Ovary (tissue), 9 donors: Measurements from ENCODE around the gene CNOT6. TPM values are rescaled to one million over a fixed set of nuclear protein-coding genes. Genes with fewer than 3 reads are reported as not detected.
"Not testable (repeated sequence)": the region's sequence is repeated elsewhere in the genome, so short reads cannot be mapped to it uniquely, and the experiment has no call there.

Experiments used
- DNase-seq, 5 donors: peaks; one replicate each; pipeline ENCODE4 v3.0.0-alpha.2; 2019 to 2020
- H3K27ac ChIP-seq, 2 donors: fragments of 200-600 bp; one replicate each; pipeline versions ENCODE4 v1.5.1 to v1.8.0; 2019 to 2022
- H3K27me3 ChIP-seq: fragments of 200-600 bp; one replicate; pipeline ENCODE4 v1.8.0; 2022
- H3K36me3 ChIP-seq: fragments of 200-600 bp; sonication (generic); one replicate; pipeline ENCODE4 v1.5.1; 2019
- H3K4me1 ChIP-seq: one replicate; pipeline ENCODE4 v1.8.1; 2013; ENCODE audit warnings: mild to moderate bottlenecking, moderate library complexity; ENCODE audit not compliant: insufficient read depth
- H3K4me3 ChIP-seq: fragments of 200-600 bp; sonication (generic); one replicate; pipeline ENCODE4 v1.5.1; 2017
- H3K9me3 ChIP-seq, 2 donors: fragments of 200-600 bp in 1 of 2; sonication (generic) in 1 of 2; one replicate each; pipeline versions ENCODE4 v1.5.1 to v1.8.1; 2013 to 2019; ENCODE audit warnings: mild to moderate bottlenecking in 1 of 2, moderate library complexity in 1 of 2
- EP300 ChIP-seq: sonication (generic); formaldehyde crosslinking; IDR thresholded peaks from one replicate; pipeline ENCODE4 v1.6.1; 2017; ENCODE audit warnings: antibody characterized with exemption
- POLR2A ChIP-seq: fragments of 450-650 bp; IDR thresholded peaks from one replicate; pipeline ENCODE4 v1.6.1; 2017; ENCODE audit warnings: antibody characterized with exemption, mild to moderate bottlenecking, moderate library complexity
- WGBS, 3 donors: extraction: QIAGEN DNeasy Blood & Tissue Kit in 1 of 3; methylation state at CpG; one replicate each; pipeline versions ENCODE4 v1.1.5 to v1.1.7; 2013 to 2017; 5-methylcytosine and 5-hydroxymethylcytosine counted together
- intact Hi-C, 4 donors: fragments of 100-400 bp; cut with DNase I; formaldehyde crosslinking; loops; one replicate each; pipeline versions ENCODE4 v1.11.0 to v1.15.1; 2022 to 2023
- polyA plus RNA-seq, 2 donors: library from polyadenylated mRNA; stranded (reverse); fragments of 200-250 nt in 1 of 2; fragments of 350-450 nt in 1 of 2; fragmentation: Illumina TruSeq in 1 of 2; extraction: RNeasy Lipid Tissue Mini Kit (QIAGEN cat#74804) in 1 of 2; gene quantifications; one replicate each; pipeline ENCODE4 v1.2.3, GENCODE V29; 2013 to 2014
- total RNA-seq, 7 donors: library from RNA; depleted of rRNA in 2 of 7; stranded (reverse); fragments of >200 nt in 2 of 7; fragmentation: NEBNext Ultra II Directional in 3 of 7; extraction: Animal tissue kit (Norgen Biotek cat#: 25700) in 3 of 7; gene quantifications; one replicate each; pipeline versions ENCODE4 v1.1.0 to v1.2.4, GENCODE V29; 2016 to 2023
- TF ChIP-seq, protein P1 (sequence below), 3 donors: fragments of 450-650 bp in 2 of 3; fragments of 200-600 bp in 1 of 3; IDR thresholded peaks; one replicate each; pipeline versions ENCODE4 v1.5.1 to v1.8.0; 2016 to 2022; ENCODE audit warnings: antibody characterized with exemption in 3 of 3, mild to moderate bottlenecking in 1 of 3
- donor health status: DM: no; HTN: no; CAD: no; lungs with moderate emphysema.
- donor health status: DM: no; HTN: no; CAD: no.
- donor health status: Bipolar disorder and iron deficiency.
- donor health status: DM: yes; HTN: yes; CAD: no.
- donor health status: DM: no; HTN: no; CAD: no.
- donor health status: DM: yes; HTN: yes; CAD: no.

CNOT6 gene
- total and polyA plus RNA-seq, 9 donors: 10.3 to 24.9 (median 16.4) TPM

DNA sequence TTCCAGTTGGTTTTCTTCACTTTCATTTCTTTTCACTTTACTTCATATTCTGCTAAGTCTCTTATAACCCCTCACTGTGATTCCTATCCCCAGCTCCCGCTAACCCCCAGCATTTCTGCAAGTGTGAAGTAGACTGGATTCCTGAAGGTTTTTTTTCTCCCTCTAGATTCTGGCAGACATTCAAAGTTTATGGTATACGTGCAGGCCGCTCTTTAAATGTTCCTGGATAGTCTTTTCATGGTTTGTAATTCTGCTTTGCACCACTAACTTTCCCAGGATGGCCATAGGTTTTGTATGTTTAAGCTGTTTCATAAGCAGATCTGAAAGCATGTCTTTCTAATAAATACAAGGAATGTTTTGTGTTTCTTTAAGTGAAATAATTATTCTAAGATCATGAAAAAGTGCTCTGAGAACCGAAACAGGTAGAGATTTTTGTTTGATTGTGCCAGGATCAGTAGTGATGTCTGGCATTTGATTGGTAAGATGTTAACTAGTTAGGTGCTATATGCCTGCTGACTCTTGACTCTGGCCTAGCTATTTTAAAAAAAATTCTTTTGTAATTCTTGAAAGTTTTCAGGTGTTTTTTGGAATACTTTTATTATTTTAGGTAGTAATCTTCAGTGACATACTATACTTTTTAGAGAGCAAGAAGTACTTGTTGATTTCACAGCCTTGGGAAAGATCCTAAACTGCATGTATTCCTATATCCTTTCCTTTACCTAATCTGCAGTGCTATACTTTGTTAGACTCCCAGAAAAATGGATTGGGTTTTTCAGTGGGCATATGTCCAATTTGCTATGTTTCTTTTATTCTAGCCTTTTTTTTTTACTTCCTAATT lies 29.7 kb downstream of the CNOT6 start:
- no peak for DNase-seq
- no peak overlapping the region for H3K4me3 ChIP-seq
- 61 to 71% (median 70%) methylated on average over 4 of the region's 4 CpGs for WGBS, 3 donors
- H3K27ac ChIP-seq: no peak overlapping the region
- peaks cover 12% of the 10 kb centered on the region for H3K4me1 ChIP-seq
- H3K36me3 ChIP-seq: no peaks in the 10 kb centered on the region
- intact Hi-C loops: no loop called here
- no peaks in the 10 kb centered on the region for H3K9me3 ChIP-seq
- TF ChIP-seq, protein P1, sequence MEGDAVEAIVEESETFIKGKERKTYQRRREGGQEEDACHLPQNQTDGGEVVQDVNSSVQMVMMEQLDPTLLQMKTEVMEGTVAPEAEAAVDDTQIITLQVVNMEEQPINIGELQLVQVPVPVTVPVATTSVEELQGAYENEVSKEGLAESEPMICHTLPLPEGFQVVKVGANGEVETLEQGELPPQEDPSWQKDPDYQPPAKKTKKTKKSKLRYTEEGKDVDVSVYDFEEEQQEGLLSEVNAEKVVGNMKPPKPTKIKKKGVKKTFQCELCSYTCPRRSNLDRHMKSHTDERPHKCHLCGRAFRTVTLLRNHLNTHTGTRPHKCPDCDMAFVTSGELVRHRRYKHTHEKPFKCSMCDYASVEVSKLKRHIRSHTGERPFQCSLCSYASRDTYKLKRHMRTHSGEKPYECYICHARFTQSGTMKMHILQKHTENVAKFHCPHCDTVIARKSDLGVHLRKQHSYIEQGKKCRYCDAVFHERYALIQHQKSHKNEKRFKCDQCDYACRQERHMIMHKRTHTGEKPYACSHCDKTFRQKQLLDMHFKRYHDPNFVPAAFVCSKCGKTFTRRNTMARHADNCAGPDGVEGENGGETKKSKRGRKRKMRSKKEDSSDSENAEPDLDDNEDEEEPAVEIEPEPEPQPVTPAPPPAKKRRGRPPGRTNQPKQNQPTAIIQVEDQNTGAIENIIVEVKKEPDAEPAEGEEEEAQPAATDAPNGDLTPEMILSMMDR (IDR thresholded peaks at IDR 0.05): no peak
- no peak for TF ChIP-seq EP300
- no peak for TF ChIP-seq POLR2A
- H3K27me3 ChIP-seq: no peaks in the 10 kb centered on the region

DNA sequence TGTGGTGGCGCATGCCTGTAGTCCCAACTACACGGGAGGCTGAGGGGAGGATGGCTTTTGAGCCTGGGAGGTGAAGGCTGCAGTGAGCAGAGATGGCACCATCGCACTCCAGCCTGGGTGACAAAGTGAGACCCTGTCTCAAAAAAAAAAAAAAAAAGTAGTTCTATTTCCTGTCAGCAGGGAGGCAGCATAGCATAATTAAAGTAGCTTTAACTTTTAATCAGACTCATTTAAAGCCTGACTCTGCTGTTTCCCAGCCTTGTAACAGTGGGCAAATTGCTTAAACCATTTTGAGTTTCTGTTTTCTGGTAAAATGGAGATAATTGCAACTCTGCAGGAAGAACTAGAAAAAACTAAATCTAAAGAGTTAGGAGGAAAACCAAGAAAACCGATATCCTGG lies 31.2 kb downstream of the CNOT6 start:
- TF ChIP-seq POLR2A (no peak), EP300 (no peak)
- TF ChIP-seq, protein P1 (IDR thresholded peaks at IDR 0.05): no peak
- Histone ChIP-seq H3K27me3 (no peaks in the 10 kb centered on the region), H3K36me3 (no peaks in the 10 kb centered on the region), H3K4me1 (peaks cover 12% of the 10 kb centered on the region), H3K27ac (no peak overlapping the region), H3K9me3 (no peaks in the 10 kb centered on the region), H3K4me3 (no peak overlapping the region)
- DNase-seq: no peak
- intact Hi-C loops: no loop called here
- 81 to 88% (median 87%) methylated on average over 4 of the region's 4 CpGs for WGBS, 3 donors

DNA sequence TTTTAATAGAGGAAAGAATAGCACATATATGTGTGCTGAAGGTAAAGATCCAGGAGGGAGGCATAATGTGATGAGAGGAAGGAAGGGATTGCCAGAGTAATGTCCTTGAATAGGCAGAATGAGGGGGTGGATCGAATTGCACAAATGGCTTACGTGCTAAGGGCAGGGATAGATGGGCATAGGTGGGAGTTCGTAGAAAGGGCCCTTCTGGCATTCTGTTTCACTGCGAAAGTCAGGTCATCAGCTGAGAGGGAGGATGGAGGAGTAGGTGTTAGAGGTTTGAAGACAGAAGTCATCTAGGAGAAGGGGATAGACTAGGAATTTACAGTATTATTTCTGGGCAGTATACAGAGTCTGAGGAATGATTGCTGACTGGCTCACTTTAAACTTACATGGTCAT lies 32.1 kb downstream of the CNOT6 start:
- H3K36me3 ChIP-seq: no peaks in the 10 kb centered on the region
- intact Hi-C loops: no loop called here

DNA sequence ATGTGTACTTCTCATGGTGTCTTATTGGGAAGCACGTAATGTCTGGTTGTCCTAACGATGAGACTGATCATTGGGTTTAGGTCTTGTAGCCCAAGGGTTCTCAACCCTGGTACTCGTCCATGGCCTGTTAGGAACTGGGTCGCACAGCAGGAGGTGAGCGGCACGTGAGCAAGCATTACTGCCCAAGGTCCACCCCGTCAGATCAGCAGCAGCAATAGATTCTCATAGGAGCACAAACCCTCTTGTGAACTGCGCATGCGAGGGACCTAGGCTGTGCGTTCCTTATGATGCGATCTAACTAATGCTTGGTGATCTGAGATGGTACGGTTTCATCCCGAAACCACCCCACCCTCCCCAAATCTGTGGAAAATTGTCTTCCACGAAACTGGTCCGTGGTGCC lies 33.5 kb downstream of the CNOT6 start:
- Histone ChIP-seq H3K9me3 (no peaks in the 10 kb centered on the region), H3K27me3 (no peaks in the 10 kb centered on the region), H3K27ac (no peak overlapping the region), H3K36me3 (no peaks in the 10 kb centered on the region), H3K4me3 (no peak overlapping the region), H3K4me1 (peaks cover 9% of the 10 kb centered on the region)
- 96 to 97% (median 97%) methylated on average over 15 of the region's 15 CpGs for WGBS, 3 donors
- no peak for DNase-seq
- intact Hi-C loops: no loop called here
- TF ChIP-seq, protein P1 (IDR thresholded peaks at IDR 0.05): no peak
- no peak for TF ChIP-seq EP300
- TF ChIP-seq POLR2A: no peak

More for the DNA sequence above, 32.1 kb downstream of the CNOT6 start:
- no peaks in the 10 kb centered on the region for H3K9me3 ChIP-seq
- WGBS, 3 donors: 14 to 33% (median 17%) methylated on average over 4 of the region's 4 CpGs
- DNase-seq: no peak
- no peak overlapping the region for H3K4me3 ChIP-seq
- TF ChIP-seq EP300 (no peak), POLR2A (no peak)
- TF ChIP-seq, protein P1 (IDR thresholded peaks at IDR 0.05): no peak
- H3K4me1 ChIP-seq: peaks cover 12% of the 10 kb centered on the region
- no peak overlapping the region for H3K27ac ChIP-seq
- no peaks in the 10 kb centered on the region for H3K27me3 ChIP-seq

DNA sequence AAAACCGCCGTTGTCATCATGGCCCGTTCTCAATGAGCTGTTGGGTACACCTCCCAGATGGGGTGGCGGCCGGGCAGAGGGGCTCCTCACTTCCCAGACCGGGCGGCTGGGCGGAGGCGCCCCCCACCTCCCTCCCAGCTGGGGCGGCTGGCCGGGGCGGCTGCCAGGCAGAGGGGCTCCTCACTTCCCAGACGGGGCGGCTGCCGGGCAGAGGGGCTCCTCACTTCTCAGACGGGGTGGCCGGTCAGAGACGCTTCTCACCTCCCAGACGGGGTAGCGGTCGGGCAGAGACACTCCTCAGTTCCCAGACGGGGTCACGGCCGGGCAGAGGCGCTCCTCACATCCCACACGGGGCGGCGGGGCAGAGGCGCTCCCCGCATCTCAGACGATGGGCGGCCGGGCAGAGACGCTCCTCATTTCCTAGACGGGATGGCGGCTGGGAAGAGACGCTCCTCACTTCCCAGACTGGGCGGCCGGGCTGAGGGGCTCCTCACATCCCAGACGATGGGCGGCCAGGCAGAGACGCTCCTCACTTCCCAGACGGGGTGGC lies 36.9 kb downstream of the CNOT6 start:
- H3K4me3 ChIP-seq, H3K27me3 ChIP-seq, H3K9me3 ChIP-seq, H3K27ac ChIP-seq, intact Hi-C loops, H3K4me1 ChIP-seq, DNase-seq, H3K36me3 ChIP-seq: not testable (repeated sequence)
- 92 to 99% (median 96%) methylated on average over 27 to 41 of the region's 43 CpGs for WGBS, 3 donors
